Astrocyte (in vitro differentiated cells and primary cell): ENCODE results near the gene ERCC6. TPM values are rescaled to one million over a fixed set of nuclear protein-coding genes. Genes with fewer than 3 reads are reported as not detected.

ENCODE experiments used
- DNase-seq: peaks from one replicate; pipeline ENCODE4 v3.0.0-alpha.2; 2010; ENCODE audit warnings: low read depth
- FAIRE-seq: peaks from 2 replicates; lab custom pipeline; 2011; peaks lifted over from hg19 to GRCh38; lab: Jason Lieb, UNC
- H2AFZ ChIP-seq: 2 replicates; pipeline ENCODE4 v1.6.0; 2012; ENCODE audit warnings: low read depth, low read length, inconsistent platforms
- H3K27ac ChIP-seq: 2 replicates; pipeline ENCODE4 v1.5.1; 2011; ENCODE audit warnings: low read depth, low read length, inconsistent platforms
- H3K27me3 ChIP-seq: 2 replicates; pipeline ENCODE4 v1.6.0; 2011; ENCODE audit warnings: low read length, inconsistent platforms; ENCODE audit not compliant: insufficient read depth
- H3K36me3 ChIP-seq: 2 replicates; pipeline ENCODE4 v1.5.1; 2011; ENCODE audit warnings: low read length, inconsistent platforms; ENCODE audit not compliant: insufficient read depth
- H3K4me1 ChIP-seq: 2 replicates; pipeline ENCODE4 v1.5.1; 2011; ENCODE audit warnings: low read length, inconsistent platforms; ENCODE audit not compliant: insufficient read depth
- H3K4me2 ChIP-seq: 2 replicates; pipeline ENCODE4 v1.6.0; 2012; ENCODE audit warnings: low read length, inconsistent platforms
- H3K4me3 ChIP-seq: 2 replicates; pipeline ENCODE4 v1.5.1; 2011; ENCODE audit warnings: low read depth, mild to moderate bottlenecking, low read length, inconsistent platforms; ENCODE audit not compliant: insufficient read depth
- H3K79me2 ChIP-seq: 2 replicates; pipeline ENCODE4 v1.6.0; 2012; ENCODE audit warnings: mild to moderate bottlenecking, low read length, inconsistent platforms; ENCODE audit not compliant: insufficient read depth
- H3K9ac ChIP-seq: 2 replicates; pipeline ENCODE4 v1.6.0; 2012; ENCODE audit warnings: mild to moderate bottlenecking, low read length, inconsistent platforms
- H3K9me3 ChIP-seq: 2 replicates; pipeline ENCODE4 v1.5.1; 2012; ENCODE audit warnings: low read depth, mild to moderate bottlenecking, low read length, inconsistent platforms; ENCODE audit not compliant: insufficient read depth
- H4K20me1 ChIP-seq: 2 replicates; pipeline ENCODE4 v1.6.0; 2012; ENCODE audit warnings: low read length, inconsistent platforms; ENCODE audit not compliant: insufficient read depth
- H3K27ac Mint-ChIP-seq: one replicate; pipeline ENCODE4 v1.8.0; 2021; ENCODE audit warnings: mild to moderate bottlenecking, mixed read lengths; ENCODE audit not compliant: unreplicated experiment
- H3K27me3 Mint-ChIP-seq: one replicate; pipeline ENCODE4 v1.8.0; 2021; ENCODE audit warnings: low read depth, mixed read lengths; ENCODE audit not compliant: unreplicated experiment
- H3K36me3 Mint-ChIP-seq: one replicate; pipeline ENCODE4 v1.8.0; 2021; ENCODE audit warnings: low read depth, mixed read lengths; ENCODE audit not compliant: unreplicated experiment
- H3K4me1 Mint-ChIP-seq: one replicate; pipeline ENCODE4 v1.8.0; 2021; ENCODE audit warnings: low read depth, mixed read lengths; ENCODE audit not compliant: unreplicated experiment
- H3K4me3 Mint-ChIP-seq: one replicate; pipeline ENCODE4 v1.8.0; 2021; ENCODE audit warnings: mild to moderate bottlenecking, moderate library complexity, mixed read lengths; ENCODE audit not compliant: unreplicated experiment
- H3K9me3 Mint-ChIP-seq: one replicate; pipeline ENCODE4 v1.8.0; 2021; ENCODE audit warnings: mild to moderate bottlenecking, mixed read lengths; ENCODE audit not compliant: unreplicated experiment
- CTCF ChIP-seq: IDR thresholded peaks from 2 replicates; pipeline ENCODE4 v1.5.1; 2011; ENCODE audit warnings: low read depth, mild to moderate bottlenecking, inconsistent platforms, low read length, moderate library complexity; ENCODE audit not compliant: insufficient read depth
- EZH2 ChIP-seq: IDR thresholded peaks from 2 replicates; pipeline ENCODE4 v1.6.1; 2012; ENCODE audit warnings: mild to moderate bottlenecking, low read length, inconsistent platforms; ENCODE audit not compliant: insufficient read depth
- total RNA-seq: library from RNA; stranded (reverse); gene quantifications from 2 replicates; pipeline ENCODE4 v1.2.1, GENCODE V29; 2021

Gene ERCC6
- total RNA-seq, 1 donor from 2014 or later, result 22.3 TPM

GRCh38 chr10:49557681-49558080 is 18.8 kb upstream of the ERCC6 start:
- FAIRE-seq (no peak), DNase-seq (no peak)
- Histone ChIP-seq H3K27me3 (no peaks in the 10 kb centered on the region), H3K9me3 (no peaks in the 10 kb centered on the region), H2AFZ (no peak overlapping the region), H4K20me1 (no peaks in the 10 kb centered on the region), H3K36me3 (no peaks in the 10 kb centered on the region), H3K79me2 (no peaks in the 10 kb centered on the region), H3K27ac (no peak overlapping the region), H3K4me3 (no peak overlapping the region), H3K9ac (no peak overlapping the region), H3K4me1 (peaks cover 2% of the 10 kb centered on the region), H3K4me2 (no peak overlapping the region)
- no peaks in the 10 kb centered on the region for H3K27me3 Mint-ChIP-seq
- TF ChIP-seq EZH2 (no peak), CTCF (no peak)
- H3K9me3 Mint-ChIP-seq, result peaks cover 12% of the 10 kb centered on the region
- peaks cover 26% of the 10 kb centered on the region for H3K4me1 Mint-ChIP-seq
- no peak overlapping the region for H3K4me3 Mint-ChIP-seq
- H3K36me3 Mint-ChIP-seq, result peaks cover 3% of the 10 kb centered on the region
- H3K27ac Mint-ChIP-seq, result peak overlapping the region; percentile 48

GRCh38 chr10:49556723-49557122 is 17.8 kb upstream of the ERCC6 start:
- Histone ChIP-seq H3K4me2 (no peak overlapping the region), H3K4me3 (no peak overlapping the region), H4K20me1 (no peaks in the 10 kb centered on the region), H3K4me1 (peaks cover 7% of the 10 kb centered on the region), H3K9ac (no peak overlapping the region), H3K79me2 (no peaks in the 10 kb centered on the region), H3K27me3 (no peaks in the 10 kb centered on the region), H2AFZ (no peak overlapping the region), H3K9me3 (no peaks in the 10 kb centered on the region), H3K27ac (no peak overlapping the region), H3K36me3 (no peaks in the 10 kb centered on the region)
- H3K36me3 Mint-ChIP-seq, result peaks cover 3% of the 10 kb centered on the region
- H3K4me1 Mint-ChIP-seq, result peaks cover 29% of the 10 kb centered on the region
- FAIRE-seq, result no peak
- H3K9me3 Mint-ChIP-seq, result peaks cover 12% of the 10 kb centered on the region
- no peak overlapping the region for H3K4me3 Mint-ChIP-seq
- no peaks in the 10 kb centered on the region for H3K27me3 Mint-ChIP-seq
- TF ChIP-seq EZH2 (no peak), CTCF (no peak)
- no peak for DNase-seq
- no peak overlapping the region for H3K27ac Mint-ChIP-seq

GRCh38 chr10:49552277-49552676 is 13.4 kb upstream of the ERCC6 start:
- Histone ChIP-seq H3K9ac (no peak overlapping the region), H3K36me3 (no peaks in the 10 kb centered on the region), H4K20me1 (no peaks in the 10 kb centered on the region), H3K4me1 (peaks cover 21% of the 10 kb centered on the region), H3K9me3 (no peaks in the 10 kb centered on the region), H3K79me2 (no peaks in the 10 kb centered on the region), H2AFZ (peak overlapping the region; percentile 9), H3K27me3 (no peaks in the 10 kb centered on the region), H3K4me3 (no peak overlapping the region), H3K27ac (peak overlapping the region; percentile 77), H3K4me2 (peak overlapping the region; percentile 48)
- TF ChIP-seq EZH2, result no peak
- no peak for TF ChIP-seq CTCF
- peak; percentile 88 for FAIRE-seq
- Mint-ChIP-seq H3K4me1 (peaks cover 19% of the 10 kb centered on the region), H3K4me3 (peak overlapping the region; percentile 3), H3K27ac (peak overlapping the region; percentile 48), H3K9me3 (peaks cover 12% of the 10 kb centered on the region), H3K36me3 (peaks cover 3% of the 10 kb centered on the region), H3K27me3 (no peaks in the 10 kb centered on the region)
- peak; percentile 88 for DNase-seq
